ENCODE data around the gene SKIL. TPM values are rescaled to one million over a fixed set of nuclear protein-coding genes. Genes with fewer than 3 reads are reported as not detected.
A peak's percentile ranks its signal among the peaks of the same experiment; 100 is the strongest.

SKIL gene
- total RNA-seq, 2 experiments from 2014 or later = 20.9 to 22.7 TPM

DNA sequence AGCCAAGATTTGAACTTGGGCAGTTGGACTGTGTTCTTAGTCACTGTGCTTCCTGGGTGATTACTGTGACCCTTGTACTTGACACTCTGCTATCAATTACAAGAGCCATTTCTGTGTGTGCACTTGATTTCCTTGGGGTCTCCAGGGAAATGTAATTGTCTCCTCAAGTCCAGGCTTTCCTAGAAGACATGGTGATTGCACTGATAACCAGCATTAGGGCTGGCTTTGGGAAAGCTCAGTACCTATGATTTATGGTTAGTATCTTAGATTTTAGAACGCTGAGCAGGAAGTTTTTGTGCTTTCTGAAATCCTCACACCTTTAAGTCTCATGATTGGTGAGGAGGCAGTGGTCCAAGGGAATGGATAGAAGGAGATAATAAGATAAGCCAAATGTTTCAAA is 59.6 kb downstream of the SKIL start:
- POLR2A ChIA-PET = no interaction called here
- H3K27me3 Mint-ChIP-seq = peaks cover 30% of the 10 kb centered on the region
- intact Hi-C loops (cut with micrococcal nuclease) = loop anchor here (5.0 to 10.0 kb wide), 2 partner anchors 145 to 552 kb away; partner anchors contain the start of gene LRRC31
- no peaks in the 10 kb centered on the region for H3K9me3 Mint-ChIP-seq
- no peak for DNase-seq
- H3K36me3 Mint-ChIP-seq = no peaks in the 10 kb centered on the region
- CTCF ChIA-PET = interaction anchor here (1.4 to 8.8 kb wide), 2 partner anchors 23 to 396 kb away, joined by 3 to 226 read pairs; no protein-coding TSS in a partner anchor
- H3K4me1 Mint-ChIP-seq (ENCODE audit: low read depth) = peaks cover 16% of the 10 kb centered on the region
- no peak overlapping the region for H3K27ac Mint-ChIP-seq
- no peak overlapping the region for H3K4me3 Mint-ChIP-seq

DNA sequence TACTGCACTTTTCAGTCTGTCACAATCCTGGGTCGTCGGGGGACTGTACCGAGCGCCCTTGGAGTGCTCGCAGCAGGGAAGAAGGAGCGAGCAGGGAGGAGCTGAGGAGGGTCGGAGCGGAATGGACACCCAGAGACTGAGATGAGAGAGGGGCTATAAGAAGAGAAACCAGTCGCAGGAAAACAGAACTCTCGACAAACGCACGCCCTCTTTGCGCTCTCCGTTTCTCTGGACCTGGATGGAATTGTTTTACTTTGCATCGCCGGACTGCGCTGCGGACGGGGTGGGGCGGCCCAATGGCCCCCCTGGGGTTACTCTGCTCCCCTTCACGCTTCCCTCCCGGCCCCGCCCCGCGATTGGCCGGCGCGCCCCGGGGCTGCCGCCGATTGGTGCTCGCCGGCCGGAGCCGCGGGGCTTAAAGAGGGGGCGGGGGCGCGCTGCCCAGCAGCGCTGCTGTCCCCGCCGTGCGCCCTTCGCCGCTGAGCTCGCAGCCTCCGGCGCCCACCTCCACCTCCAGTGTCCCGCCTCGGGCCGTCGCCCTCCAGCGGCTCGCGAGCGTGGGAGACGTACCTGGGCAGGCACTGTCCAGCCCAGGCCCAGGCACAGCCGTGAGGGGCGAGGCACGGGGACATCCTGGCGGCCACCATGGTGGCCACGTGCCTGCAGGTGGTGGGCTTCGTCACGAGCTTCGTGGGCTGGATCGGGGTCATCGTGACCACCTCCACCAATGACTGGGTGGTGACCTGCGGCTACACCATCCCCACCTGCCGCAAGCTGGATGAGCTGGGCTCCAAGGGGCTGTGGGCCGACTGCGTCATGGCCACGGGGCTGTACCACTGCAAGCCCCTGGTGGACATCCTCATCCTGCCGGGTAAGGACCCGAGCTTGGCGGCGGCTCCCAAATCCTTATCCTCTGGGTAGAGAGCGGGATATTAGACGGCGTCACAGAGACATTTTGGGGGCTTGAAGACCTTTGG is 61.2 kb downstream of the SKIL start, which contains the start of gene CLDN11:
Gene CLDN11 (plus strand): TSS at position 447 of the 977 bp plus-strand sequence. CDS start 199 bp downstream, at position 646.
- DNase-seq = no peak
- intact Hi-C loops (cut with micrococcal nuclease) = loop anchor here (5.0 to 10.0 kb wide), 2 partner anchors 144 to 554 kb away; partner anchors contain the start of gene LRRC31
- Mint-ChIP-seq H3K9me3 (no peaks in the 10 kb centered on the region), H3K4me1 (ENCODE audit: low read depth) (peaks cover 16% of the 10 kb centered on the region), H3K4me3 (peak within 1 kb of the TSS; percentile 48), H3K27me3 (peaks cover 30% of the 10 kb centered on the region), H3K36me3 (no peaks in the 10 kb centered on the region), H3K27ac (no peak within 1 kb of the TSS)
- ChIA-PET POLR2A (no interaction called here), CTCF (interaction anchor here (1.3 to 8.8 kb wide), 2 partner anchors 393 to 394 kb away, joined by 4 to 226 read pairs; no protein-coding TSS in a partner anchor)

DNA sequence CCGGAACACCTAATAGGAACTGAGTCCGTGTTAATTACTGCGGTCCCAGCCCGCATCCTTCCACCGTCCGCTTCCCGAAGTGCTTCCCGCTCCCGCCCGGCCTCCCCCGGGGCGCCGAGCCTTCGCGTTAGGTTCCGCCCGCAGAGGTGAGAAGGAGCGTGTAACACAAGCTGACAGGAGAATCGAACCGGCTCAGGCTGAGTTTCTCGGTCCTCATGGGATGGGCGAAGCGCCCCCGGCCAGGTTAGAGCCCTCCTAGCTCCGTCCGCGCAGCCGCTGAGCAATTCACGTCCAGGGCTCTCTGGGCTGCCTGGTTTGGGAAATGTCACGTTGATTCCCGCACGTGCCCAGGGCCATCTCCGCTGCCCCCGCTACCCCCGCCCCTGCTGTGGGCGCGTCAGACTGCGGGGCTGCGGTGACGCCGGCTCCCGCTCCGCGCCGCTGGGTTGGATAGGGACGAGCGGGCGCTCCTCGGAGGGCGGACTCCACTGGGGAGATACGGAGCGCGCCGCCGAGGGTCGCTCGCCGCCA is 62.1 kb downstream of the SKIL start:
- no peaks in the 10 kb centered on the region for H3K36me3 Mint-ChIP-seq
- peaks cover 30% of the 10 kb centered on the region for H3K27me3 Mint-ChIP-seq
- H3K4me1 Mint-ChIP-seq (ENCODE audit: low read depth) = peaks cover 16% of the 10 kb centered on the region
- DNase-seq = no peak
- ChIA-PET CTCF (interaction anchor here (1.3 kb wide), 1 partner anchor 392 kb away, joined by 4 read pairs; no protein-coding TSS in a partner anchor), POLR2A (no interaction called here)
- H3K9me3 Mint-ChIP-seq = no peaks in the 10 kb centered on the region
- H3K4me3 Mint-ChIP-seq = no peak overlapping the region
- no peak overlapping the region for H3K27ac Mint-ChIP-seq
- intact Hi-C loops (cut with micrococcal nuclease) = loop anchor here (5.0 to 10.0 kb wide), 3 partner anchors 143 to 655 kb away; partner anchors contain the start of genes ACTRT3, LRRC31 and TERC

DNA sequence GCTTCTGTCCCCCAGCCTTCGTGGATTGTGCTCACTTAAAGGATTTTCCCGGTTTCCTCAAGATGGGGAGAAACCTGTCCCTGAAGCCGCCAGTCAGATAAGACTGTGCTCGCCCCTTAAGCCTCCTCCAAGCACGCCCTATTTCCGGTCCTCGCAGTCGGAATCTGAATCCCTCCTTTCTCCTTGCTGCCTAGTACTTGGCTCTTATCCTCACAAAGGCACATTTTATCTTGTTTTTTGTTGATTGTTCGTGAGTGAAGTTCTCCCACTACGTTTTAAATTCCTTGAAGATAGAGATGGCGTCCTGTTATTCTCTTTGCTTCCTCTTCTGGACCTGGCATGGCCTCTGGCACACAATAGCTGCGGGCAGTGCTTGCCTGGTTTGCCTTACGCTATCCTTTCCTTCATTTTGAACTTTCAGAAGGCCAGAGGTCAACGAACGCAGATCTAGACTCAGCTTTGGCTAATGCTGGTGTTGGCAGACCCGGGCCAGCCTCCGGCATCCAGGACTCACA is 62.8 kb downstream of the SKIL start:
- ChIA-PET CTCF (interaction anchor here (1.3 kb wide), 1 partner anchor 391 kb away, joined by 4 read pairs; no protein-coding TSS in a partner anchor), POLR2A (no interaction called here)
- peaks cover 16% of the 10 kb centered on the region for H3K4me1 Mint-ChIP-seq (ENCODE audit: low read depth)
- intact Hi-C loops (cut with micrococcal nuclease) = loop anchor here (10.0 kb wide), 1 partner anchor 656 kb away; the partner anchor contains the start of genes ACTRT3 and TERC
- H3K4me3 Mint-ChIP-seq = no peak overlapping the region
- H3K36me3 Mint-ChIP-seq = no peaks in the 10 kb centered on the region
- no peaks in the 10 kb centered on the region for H3K9me3 Mint-ChIP-seq
- H3K27ac Mint-ChIP-seq = no peak overlapping the region
- peaks cover 30% of the 10 kb centered on the region for H3K27me3 Mint-ChIP-seq
- DNase-seq = no peak

DNA sequence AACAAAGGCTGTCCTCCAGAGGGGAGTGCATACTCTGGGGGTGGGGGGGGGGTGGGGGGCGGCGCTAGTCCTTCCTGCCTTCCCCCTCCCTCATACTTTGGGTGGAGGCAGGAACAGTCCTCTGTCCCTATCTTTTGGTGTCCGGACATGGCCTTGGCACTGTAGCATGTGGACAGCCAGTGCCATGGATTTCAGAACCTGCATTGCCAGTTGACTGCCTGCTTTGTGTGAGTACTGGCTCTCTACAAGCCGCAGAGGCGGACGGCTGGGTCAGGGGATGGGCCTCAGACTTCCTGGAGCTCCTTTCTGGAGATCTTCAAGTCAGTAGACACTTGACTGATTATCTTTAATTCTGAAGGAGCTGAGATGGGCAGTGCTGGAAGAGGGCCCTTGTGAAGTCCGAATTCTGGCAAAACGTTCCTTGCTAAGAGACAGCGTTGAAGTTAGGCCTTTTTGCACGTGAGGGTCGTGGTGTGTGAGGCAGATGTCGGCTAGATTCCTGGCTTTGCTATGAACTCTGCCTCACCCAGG is 63.7 kb downstream of the SKIL start:
- no peak overlapping the region for H3K4me3 Mint-ChIP-seq
- POLR2A ChIA-PET = no interaction called here
- DNase-seq = no peak
- no peak overlapping the region for H3K27ac Mint-ChIP-seq
- H3K27me3 Mint-ChIP-seq = peaks cover 30% of the 10 kb centered on the region
- CTCF ChIA-PET = no interaction called here
- H3K4me1 Mint-ChIP-seq (ENCODE audit: low read depth) = peaks cover 16% of the 10 kb centered on the region
- no peaks in the 10 kb centered on the region for H3K36me3 Mint-ChIP-seq
- intact Hi-C loops (cut with micrococcal nuclease) = loop anchor here (10.0 kb wide), 1 partner anchor 656 kb away; the partner anchor contains the start of genes ACTRT3 and TERC
- no peaks in the 10 kb centered on the region for H3K9me3 Mint-ChIP-seq

DNA sequence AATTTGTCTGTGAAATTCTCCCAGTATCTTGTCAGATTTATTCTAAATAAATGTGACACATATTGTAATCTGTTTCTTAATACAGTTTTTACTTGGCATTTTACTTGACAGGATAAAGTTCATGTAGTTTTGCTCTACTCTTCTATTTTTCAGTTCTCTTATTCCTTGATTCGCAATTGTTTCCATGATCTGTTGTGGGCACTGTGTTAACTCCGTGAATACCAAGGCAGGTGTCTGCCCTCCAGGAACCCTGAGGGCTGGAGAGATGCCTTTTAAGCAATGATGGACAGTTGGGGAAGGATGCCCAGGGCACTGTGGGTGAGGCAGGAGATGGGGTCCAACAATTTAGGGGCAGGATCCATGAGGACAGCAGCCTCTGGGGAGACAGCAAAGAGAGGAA is 64.2 kb downstream of the SKIL start:
- Mint-ChIP-seq H3K36me3 (no peaks in the 10 kb centered on the region), H3K4me3 (no peak overlapping the region), H3K27ac (no peak overlapping the region), H3K9me3 (no peaks in the 10 kb centered on the region), H3K4me1 (ENCODE audit: low read depth) (peaks cover 16% of the 10 kb centered on the region), H3K27me3 (peaks cover 29% of the 10 kb centered on the region)
- DNase-seq = no peak
- ChIA-PET CTCF (interaction anchor here (1.2 kb wide), 1 partner anchor 8 kb away, joined by 4 read pairs; no protein-coding TSS in a partner anchor), POLR2A (no interaction called here)
- intact Hi-C loops (cut with micrococcal nuclease) = loop anchor here (10.0 kb wide), 1 partner anchor 657 kb away; the partner anchor contains the start of genes ACTRT3 and TERC

DNA sequence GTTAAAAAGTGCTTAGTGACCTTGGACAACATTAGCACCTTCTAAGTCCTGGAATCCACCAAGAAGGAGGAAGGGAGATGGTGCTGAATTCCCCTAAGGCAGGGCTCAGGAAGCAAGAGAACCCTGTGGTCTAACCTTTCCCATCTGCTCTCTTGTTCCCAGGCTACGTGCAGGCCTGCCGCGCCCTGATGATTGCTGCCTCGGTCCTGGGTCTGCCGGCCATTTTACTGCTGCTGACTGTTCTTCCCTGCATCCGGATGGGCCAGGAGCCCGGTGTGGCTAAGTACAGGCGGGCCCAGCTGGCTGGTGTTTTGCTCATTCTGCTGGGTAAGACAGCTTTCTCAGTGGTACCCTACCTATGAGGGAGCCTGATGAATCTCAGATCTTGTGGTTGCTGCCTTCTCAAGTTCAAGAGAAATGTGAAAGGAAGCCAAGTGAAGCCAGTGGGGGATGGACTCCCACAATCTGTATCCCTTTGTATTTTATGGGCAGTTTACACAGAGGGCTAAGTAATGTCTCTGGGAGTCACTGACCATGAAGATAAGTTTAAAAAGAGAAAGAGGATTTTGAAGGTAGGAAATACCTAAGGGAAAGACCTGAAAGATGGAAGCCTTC is 65.6 kb downstream of the SKIL start:
- Mint-ChIP-seq H3K4me1 (ENCODE audit: low read depth) (peaks cover 16% of the 10 kb centered on the region), H3K9me3 (no peaks in the 10 kb centered on the region), H3K36me3 (no peaks in the 10 kb centered on the region), H3K27me3 (peaks cover 18% of the 10 kb centered on the region), H3K27ac (no peak overlapping the region), H3K4me3 (no peak overlapping the region)
- no peak for DNase-seq
- CTCF ChIA-PET = interaction anchor here (1.2 kb wide), 1 partner anchor 9 kb away, joined by 4 read pairs; no protein-coding TSS in a partner anchor
- POLR2A ChIA-PET = no interaction called here
- intact Hi-C loops (cut with micrococcal nuclease) = loop anchor here (10.0 kb wide), 1 partner anchor 658 kb away; the partner anchor contains the start of genes ACTRT3 and TERC

DNA sequence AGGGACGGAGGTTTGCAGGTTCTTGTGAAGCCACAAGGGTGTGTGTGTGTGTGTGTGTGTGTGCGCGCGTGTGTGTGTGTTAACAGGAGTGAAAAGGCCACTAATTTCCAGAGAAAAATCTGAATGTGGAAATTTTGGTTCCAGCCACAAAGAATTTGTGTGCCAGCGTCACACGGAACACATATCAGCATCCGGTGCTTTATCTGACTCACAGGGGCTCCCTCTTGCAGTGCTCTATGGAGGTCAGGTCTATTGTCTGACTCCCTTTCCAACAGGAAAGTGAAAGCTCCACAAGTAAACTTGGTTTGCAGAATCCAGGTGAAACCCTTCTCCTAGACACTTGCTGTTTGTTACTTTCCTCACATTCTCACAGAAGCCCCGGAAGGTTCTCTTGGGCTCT is 67.4 kb downstream of the SKIL start:
- intact Hi-C loops (cut with micrococcal nuclease) = loop anchor here (10.0 kb wide), 1 partner anchor 660 kb away; the partner anchor contains the start of genes ACTRT3 and TERC
- ChIA-PET POLR2A (no interaction called here), CTCF (interaction anchor here (1.8 kb wide), 1 partner anchor 11 kb away, joined by 8 read pairs; no protein-coding TSS in a partner anchor)
- peaks cover 11% of the 10 kb centered on the region for H3K27me3 Mint-ChIP-seq
- H3K4me1 Mint-ChIP-seq (ENCODE audit: low read depth) = peaks cover 21% of the 10 kb centered on the region
- no peaks in the 10 kb centered on the region for H3K36me3 Mint-ChIP-seq
- no peak overlapping the region for H3K4me3 Mint-ChIP-seq
- no peak overlapping the region for H3K27ac Mint-ChIP-seq
- no peaks in the 10 kb centered on the region for H3K9me3 Mint-ChIP-seq
- DNase-seq = peak; percentile 15

DNA sequence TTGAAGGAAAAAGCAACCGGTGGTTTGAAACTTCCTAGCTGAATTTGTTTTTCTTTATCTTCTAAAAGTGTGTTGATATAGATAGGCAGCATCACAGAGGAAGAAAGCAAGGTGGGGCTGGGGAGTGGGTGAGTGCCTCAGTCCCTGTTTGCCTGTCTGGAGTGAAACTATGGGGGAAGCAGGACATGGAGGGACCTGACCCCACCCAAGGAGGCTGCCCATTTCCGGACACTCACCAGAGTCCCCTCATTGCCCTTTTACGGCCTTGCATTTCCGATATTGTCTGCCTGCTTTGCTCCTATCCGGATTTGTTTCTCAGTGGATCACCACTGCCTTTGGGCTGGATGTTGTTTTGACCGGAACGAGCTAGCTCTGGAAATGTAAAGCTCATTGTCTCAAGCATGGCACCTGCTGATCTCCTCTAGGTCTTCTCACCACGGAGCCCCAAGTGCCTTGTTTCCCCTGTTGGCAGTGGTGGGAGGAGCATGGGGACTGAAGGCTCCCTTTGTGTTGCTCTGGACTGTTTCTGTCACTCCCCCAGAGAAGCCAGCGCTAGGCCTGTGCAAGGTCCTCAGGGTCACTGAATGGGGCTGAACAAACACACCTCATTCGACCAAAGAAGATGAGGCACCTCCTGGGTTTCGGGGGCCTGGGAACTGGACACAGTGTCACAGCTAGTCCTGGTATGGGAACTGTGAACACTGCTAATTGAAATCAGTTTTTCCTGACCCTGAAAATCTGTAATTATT is 68.2 kb downstream of the SKIL start:
- ChIA-PET CTCF (interaction anchor here (1.8 kb wide), 1 partner anchor 11 kb away, joined by 8 read pairs; no protein-coding TSS in a partner anchor), POLR2A (no interaction called here)
- H3K27ac Mint-ChIP-seq = no peak overlapping the region
- intact Hi-C loops (cut with micrococcal nuclease) = loop anchor here (10.0 kb wide), 1 partner anchor 661 kb away; the partner anchor contains the start of genes ACTRT3 and TERC
- H3K4me1 Mint-ChIP-seq (ENCODE audit: low read depth) = peaks cover 17% of the 10 kb centered on the region
- H3K27me3 Mint-ChIP-seq = peaks cover 5% of the 10 kb centered on the region
- no peak overlapping the region for H3K4me3 Mint-ChIP-seq
- no peak for DNase-seq
- H3K36me3 Mint-ChIP-seq = no peaks in the 10 kb centered on the region
- no peaks in the 10 kb centered on the region for H3K9me3 Mint-ChIP-seq

DNA sequence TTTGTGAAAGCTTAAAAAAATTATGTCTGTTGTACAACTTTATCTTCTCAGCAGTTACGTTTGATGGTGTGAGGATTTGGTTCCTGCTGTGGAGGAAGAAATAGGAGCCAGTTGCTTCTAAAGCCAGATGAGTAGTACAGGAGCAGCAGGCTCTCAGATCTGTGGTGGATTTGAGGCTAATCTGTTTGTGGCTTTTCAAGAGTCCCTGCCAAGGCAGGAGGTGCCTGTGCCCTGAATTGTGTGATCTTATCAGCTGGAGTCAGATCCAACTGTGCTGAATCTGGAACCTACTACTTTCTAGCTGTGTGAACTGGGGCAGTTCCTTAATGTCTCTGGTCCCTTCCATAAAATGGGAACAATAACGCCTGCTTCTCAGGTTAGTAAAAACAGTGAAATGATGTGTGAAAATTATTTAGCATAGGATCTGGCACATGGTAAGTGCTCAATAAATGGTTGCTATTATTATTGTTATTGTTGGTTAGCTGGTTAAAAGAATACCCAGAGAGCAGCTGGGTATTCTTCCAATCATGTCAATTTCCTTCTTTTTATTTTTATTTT is 68.8 kb downstream of the SKIL start:
- POLR2A ChIA-PET = no interaction called here
- Mint-ChIP-seq H3K4me1 (ENCODE audit: low read depth) (peaks cover 17% of the 10 kb centered on the region), H3K9me3 (no peaks in the 10 kb centered on the region)

More for the DNA sequence above, 68.8 kb downstream of the SKIL start:
- Mint-ChIP-seq H3K36me3 (no peaks in the 10 kb centered on the region), H3K4me3 (no peak overlapping the region), H3K27ac (no peak overlapping the region), H3K27me3 (peaks cover 2% of the 10 kb centered on the region)
- intact Hi-C loops (cut with micrococcal nuclease) = loop anchor here (10.0 kb wide), 1 partner anchor 662 kb away; the partner anchor contains the start of genes ACTRT3 and TERC
- CTCF ChIA-PET = interaction anchor here (1.8 kb wide), 1 partner anchor 12 kb away, joined by 8 read pairs; no protein-coding TSS in a partner anchor
- no peak for DNase-seq
